Uterus (tissue), 2 donors: Measurements from ENCODE around the gene PTPRE.

ENCODE experiments used
- CTCF ChIP-seq, 4 experiments: fragments of 200-600 bp in 2 of 4; fragments of 450-650 bp in 2 of 4; sonication (generic) in 2 of 4; IDR thresholded peaks; one replicate each; pipeline ENCODE4 v1.5.1; 2016 to 2019; ENCODE audit warnings: antibody characterized with exemption in 4 of 4, mild to moderate bottlenecking in 2 of 4, moderate library complexity in 1 of 4
- POLR2A ChIP-seq, 2 donors: fragments of 450-650 bp; IDR thresholded peaks; one replicate each; pipeline ENCODE4 v1.6.1; 2016; ENCODE audit warnings: antibody characterized with exemption in 2 of 2, mild to moderate bottlenecking in 1 of 2, moderate library complexity in 1 of 2

DNA sequence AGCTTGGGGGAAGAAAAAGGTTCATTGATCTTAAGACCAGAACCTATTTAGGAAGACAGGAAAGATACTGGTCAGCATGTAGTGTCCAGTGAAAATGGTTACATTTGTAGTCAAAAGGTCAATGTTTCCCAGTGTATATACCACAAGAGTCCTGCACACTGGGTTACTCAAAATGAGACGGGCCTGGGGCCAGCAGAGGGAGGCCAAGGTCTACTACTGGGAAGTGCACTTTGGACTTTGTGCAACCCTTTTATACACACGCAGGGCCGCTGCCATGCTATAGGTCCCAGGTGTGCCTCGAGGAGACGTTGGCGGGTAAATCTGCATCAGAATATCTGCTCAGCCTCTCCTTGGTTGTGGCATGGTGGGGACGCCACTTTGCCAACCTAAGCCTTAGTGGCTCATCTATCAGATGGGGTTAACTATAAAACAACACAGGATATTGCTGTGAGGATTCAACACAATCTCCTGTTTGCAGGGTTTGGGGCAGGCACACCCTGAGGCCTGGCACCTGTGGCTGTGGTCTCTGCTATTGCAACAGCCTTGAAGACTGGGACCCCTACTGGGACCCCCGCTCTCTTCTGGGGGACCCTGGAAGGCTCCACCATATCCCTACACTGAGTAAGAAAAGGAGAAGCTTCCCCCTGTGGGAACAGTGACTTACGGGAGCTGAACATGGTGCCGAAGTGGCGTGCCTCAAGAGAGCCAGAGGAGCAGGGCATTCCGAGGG lies 33.9 kb upstream of the PTPRE start:
- TF ChIP-seq POLR2A (IDR thresholded peaks at IDR 0.05) (no peak), CTCF (IDR thresholded peaks at IDR 0.05) (no peak)
